Measurements from ENCODE around the gene FAM136A. TPM values are rescaled to one million over a fixed set of nuclear protein-coding genes. Genes with fewer than 3 reads are reported as not detected.
A peak's percentile ranks its signal among the peaks of the same experiment; 100 is the strongest.

Gene FAM136A
- total and polyA plus RNA-seq, 2 of the 4 experiments (the other 2 are of a cell fraction), result 19.9 to 28.1 TPM

DNA sequence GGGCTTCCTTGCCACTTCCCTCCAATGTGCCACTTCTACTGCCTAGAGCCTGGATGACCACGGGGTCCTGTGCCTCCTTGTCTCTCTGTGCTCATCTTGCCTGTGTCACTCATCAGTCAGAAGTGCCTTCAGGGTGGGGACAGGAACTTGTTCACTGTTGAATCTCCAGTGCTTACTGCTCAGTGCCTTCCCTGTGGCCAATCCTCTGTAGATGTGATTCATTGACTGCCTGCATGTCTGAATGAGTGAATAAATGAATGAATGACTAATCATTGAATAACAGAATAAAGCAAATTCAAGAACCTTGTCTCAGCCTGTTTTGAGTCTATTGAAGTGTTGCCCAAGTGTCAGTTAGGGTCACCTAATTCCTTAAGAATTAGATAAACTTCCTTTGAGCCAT, 42.3 kb upstream of the FAM136A start:
- no peak overlapping the region for H3K4ac ChIP-seq (ENCODE audit: low read depth, low read length)
- H3K4me3 ChIP-seq (ENCODE audit: insufficient read depth, low read depth, low read length), result no peak overlapping the region
- intact Hi-C loops (cut with micrococcal nuclease), result no loop called here
- no peak overlapping the region for H3K14ac ChIP-seq (replicated peaks; ENCODE audit: low read depth, low read length)
- ChIA-PET POLR2A (ENCODE audit: unreplicated experiment) (no interaction called here), CTCF (no interaction called here)
- no peak overlapping the region for H2AFZ ChIP-seq (replicated peaks; ENCODE audit: low read length, poor library complexity)
- dilution Hi-C loops (cut with HindIII; ENCODE audit: low sequenced_read_pairs, unreplicated experiment), result no loop called here
- H3K4me2 ChIP-seq (ENCODE audit: low read depth, low read length), result no peak overlapping the region
- H2BK20ac ChIP-seq (ENCODE audit: low read depth, low read length), result no peak overlapping the region
- H3K79me1 ChIP-seq (ENCODE audit: low read depth in 1 of 2, low read length in 2 of 2), result no peaks in the 10 kb centered on the region
- H3K18ac ChIP-seq (ENCODE audit: low read depth, low read length), result no peak overlapping the region
- H3K23ac ChIP-seq (ENCODE audit: low read depth, low read length), result no peak overlapping the region
- peaks cover 14% of the 10 kb centered on the region for H3K27me3 ChIP-seq (ENCODE audit: control insufficient read depth, insufficient read depth, low read length)
- H4K91ac ChIP-seq (ENCODE audit: insufficient read depth, low read depth, low read length), result no peak overlapping the region
- TF ChIP-seq SMC3 (IDR thresholded peaks at IDR 0.05; ENCODE audit: low read depth, low read length) (no peak), BHLHE40 (IDR thresholded peaks at IDR 0.05; ENCODE audit: low read depth, low read length) (no peak), POLR2A (IDR thresholded peaks at IDR 0.05; ENCODE audit: low read depth, low read length) (no peak), NFE2L2 (IDR thresholded peaks at IDR 0.05; ENCODE audit: low read depth, low read length) (no peak), MXI1 (IDR thresholded peaks at IDR 0.05; ENCODE audit: borderline replicate concordance, low read depth, low read length) (no peak), FOS (IDR thresholded peaks at IDR 0.05; ENCODE audit: low read depth, low read length) (no peak), MAFK (IDR thresholded peaks at IDR 0.05; ENCODE audit: low read depth, low read length) (no peak), RFX5 (IDR thresholded peaks at IDR 0.05; ENCODE audit: low read depth, low read length) (no peak), CHD1 (IDR thresholded peaks at IDR 0.05; ENCODE audit: low read depth, low read length) (no peak), CEBPB (IDR thresholded peaks at IDR 0.05; ENCODE audit: low read depth, low read length) (no peak)
- TF ChIP-seq, protein P1, sequence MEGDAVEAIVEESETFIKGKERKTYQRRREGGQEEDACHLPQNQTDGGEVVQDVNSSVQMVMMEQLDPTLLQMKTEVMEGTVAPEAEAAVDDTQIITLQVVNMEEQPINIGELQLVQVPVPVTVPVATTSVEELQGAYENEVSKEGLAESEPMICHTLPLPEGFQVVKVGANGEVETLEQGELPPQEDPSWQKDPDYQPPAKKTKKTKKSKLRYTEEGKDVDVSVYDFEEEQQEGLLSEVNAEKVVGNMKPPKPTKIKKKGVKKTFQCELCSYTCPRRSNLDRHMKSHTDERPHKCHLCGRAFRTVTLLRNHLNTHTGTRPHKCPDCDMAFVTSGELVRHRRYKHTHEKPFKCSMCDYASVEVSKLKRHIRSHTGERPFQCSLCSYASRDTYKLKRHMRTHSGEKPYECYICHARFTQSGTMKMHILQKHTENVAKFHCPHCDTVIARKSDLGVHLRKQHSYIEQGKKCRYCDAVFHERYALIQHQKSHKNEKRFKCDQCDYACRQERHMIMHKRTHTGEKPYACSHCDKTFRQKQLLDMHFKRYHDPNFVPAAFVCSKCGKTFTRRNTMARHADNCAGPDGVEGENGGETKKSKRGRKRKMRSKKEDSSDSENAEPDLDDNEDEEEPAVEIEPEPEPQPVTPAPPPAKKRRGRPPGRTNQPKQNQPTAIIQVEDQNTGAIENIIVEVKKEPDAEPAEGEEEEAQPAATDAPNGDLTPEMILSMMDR (conservative IDR thresholded peaks at IDR 0.05; ENCODE audit: low read depth, low read length), result no peak
- TF ChIP-seq, protein P2, sequence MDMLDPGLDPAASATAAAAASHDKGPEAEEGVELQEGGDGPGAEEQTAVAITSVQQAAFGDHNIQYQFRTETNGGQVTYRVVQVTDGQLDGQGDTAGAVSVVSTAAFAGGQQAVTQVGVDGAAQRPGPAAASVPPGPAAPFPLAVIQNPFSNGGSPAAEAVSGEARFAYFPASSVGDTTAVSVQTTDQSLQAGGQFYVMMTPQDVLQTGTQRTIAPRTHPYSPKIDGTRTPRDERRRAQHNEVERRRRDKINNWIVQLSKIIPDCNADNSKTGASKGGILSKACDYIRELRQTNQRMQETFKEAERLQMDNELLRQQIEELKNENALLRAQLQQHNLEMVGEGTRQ (IDR thresholded peaks at IDR 0.05; ENCODE audit: low read depth, low read length), result no peak
- TF ChIP-seq, protein P3, sequence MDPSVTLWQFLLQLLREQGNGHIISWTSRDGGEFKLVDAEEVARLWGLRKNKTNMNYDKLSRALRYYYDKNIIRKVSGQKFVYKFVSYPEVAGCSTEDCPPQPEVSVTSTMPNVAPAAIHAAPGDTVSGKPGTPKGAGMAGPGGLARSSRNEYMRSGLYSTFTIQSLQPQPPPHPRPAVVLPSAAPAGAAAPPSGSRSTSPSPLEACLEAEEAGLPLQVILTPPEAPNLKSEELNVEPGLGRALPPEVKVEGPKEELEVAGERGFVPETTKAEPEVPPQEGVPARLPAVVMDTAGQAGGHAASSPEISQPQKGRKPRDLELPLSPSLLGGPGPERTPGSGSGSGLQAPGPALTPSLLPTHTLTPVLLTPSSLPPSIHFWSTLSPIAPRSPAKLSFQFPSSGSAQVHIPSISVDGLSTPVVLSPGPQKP (IDR thresholded peaks at IDR 0.05; ENCODE audit: borderline replicate concordance, low read depth, low read length), result no peak
- WGBS, 2 experiments (ENCODE audit: extremely low coverage in 2 of 2, insufficient read length in 1 of 2), result 14% methylated on average over 1 of the region's 1 CpG; no CpG with 5 or more reads in 1 of the 2 experiments
- H4K20me1 ChIP-seq (ENCODE audit: insufficient read depth, low read length), result no peaks in the 10 kb centered on the region
- no peak overlapping the region for H2AK9ac ChIP-seq (replicated peaks; ENCODE audit: low read depth, low read length, poor library complexity)
- peak; percentile 9 for DNase-seq
- H2AK5ac ChIP-seq (ENCODE audit: low read depth, low read length), result no peak overlapping the region
- H3K27ac ChIP-seq (ENCODE audit: insufficient read depth, low read length), result no peak overlapping the region
- no peak overlapping the region for H2BK120ac ChIP-seq (ENCODE audit: low read depth, low read length)
- no peaks in the 10 kb centered on the region for H3K9me3 ChIP-seq (ENCODE audit: control insufficient read depth, insufficient read depth, low read length)
- no peak overlapping the region for H3K9ac ChIP-seq (ENCODE audit: low read depth, low read length)
- H2BK15ac ChIP-seq (ENCODE audit: low read depth, low read length), result no peak overlapping the region
- ATAC-seq (ENCODE audit: low read depth), result no peak
- no peak overlapping the region for H3K56ac ChIP-seq (ENCODE audit: extremely low read depth, insufficient read depth, low read length)
- H3K9me1 ChIP-seq (ENCODE audit: insufficient read depth, low read length), result no peaks in the 10 kb centered on the region
- H4K5ac ChIP-seq (ENCODE audit: low read depth, low read length), result no peak overlapping the region
- no peak overlapping the region for H2BK5ac ChIP-seq (ENCODE audit: low read depth, low read length, poor library complexity, severe bottlenecking)
- no TSS peak for BruUV-seq (replicated peaks)
- no peaks in the 10 kb centered on the region for H3K36me3 ChIP-seq (ENCODE audit: control insufficient read depth, insufficient read depth, low read length)
- no peaks in the 10 kb centered on the region for H3K4me1 ChIP-seq (ENCODE audit: control insufficient read depth, insufficient read depth, low read length)
- H4K8ac ChIP-seq (ENCODE audit: low read depth in 2 of 2, low read length in 2 of 2), result 0 out of 4 replicates have a peak overlapping the region, but pooled peaks of 1 of the 2 experiments have one; percentile 40
- in situ Hi-C loops (cut with MboI; ENCODE audit: low sequenced_read_pairs), result loop anchor here (10.0 kb wide), 1 partner anchor 271 kb away; no protein-coding TSS in a partner anchor

Measured in IMR-90 (cell line).